Astrocyte of the spinal cord (primary cell): ENCODE measurements around the gene TMEM185B.

Experiments
- DNase-seq: peaks from one replicate; pipeline ENCODE4 v3.0.0; 2011; ENCODE audit warnings: low read depth, low spot score
- H3K4me3 ChIP-seq: 2 replicates; pipeline ENCODE4 v1.5.1; 2011; ENCODE audit warnings: low read depth, mild to moderate bottlenecking, low read length, moderate library complexity
- in situ Hi-C: cut with HindIII; loops from 2 replicates; pipeline ENCODE4 v1.10.0; 2017; ENCODE audit warnings: low sequenced_read_pairs
- TF ChIP-seq, protein P1 (sequence below): IDR thresholded peaks from 2 replicates; pipeline ENCODE4 v1.5.1; 2012; ENCODE audit warnings: low read depth, mild to moderate bottlenecking, low read length, inconsistent platforms

Gene TMEM185B

DNA sequence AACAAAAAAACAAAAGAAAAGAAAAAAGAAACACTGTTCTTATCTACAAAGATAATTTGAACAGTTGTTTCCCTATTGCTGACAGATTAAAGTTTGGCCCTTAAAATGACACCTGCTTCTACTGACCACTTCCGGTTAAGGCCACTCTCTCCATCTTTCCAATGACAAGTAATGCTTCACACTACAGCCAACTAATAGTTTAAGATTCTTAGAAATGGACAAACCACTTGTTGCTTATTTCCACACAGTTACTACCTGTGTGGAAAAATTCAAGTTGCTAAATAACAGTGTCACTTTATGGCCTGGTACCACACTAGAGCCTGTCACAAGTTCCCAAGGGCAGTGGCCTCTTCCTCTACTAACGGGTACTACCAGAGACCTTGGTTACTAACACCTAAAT is 2.4 kb downstream of the TMEM185B start:
- TF ChIP-seq, protein P1, sequence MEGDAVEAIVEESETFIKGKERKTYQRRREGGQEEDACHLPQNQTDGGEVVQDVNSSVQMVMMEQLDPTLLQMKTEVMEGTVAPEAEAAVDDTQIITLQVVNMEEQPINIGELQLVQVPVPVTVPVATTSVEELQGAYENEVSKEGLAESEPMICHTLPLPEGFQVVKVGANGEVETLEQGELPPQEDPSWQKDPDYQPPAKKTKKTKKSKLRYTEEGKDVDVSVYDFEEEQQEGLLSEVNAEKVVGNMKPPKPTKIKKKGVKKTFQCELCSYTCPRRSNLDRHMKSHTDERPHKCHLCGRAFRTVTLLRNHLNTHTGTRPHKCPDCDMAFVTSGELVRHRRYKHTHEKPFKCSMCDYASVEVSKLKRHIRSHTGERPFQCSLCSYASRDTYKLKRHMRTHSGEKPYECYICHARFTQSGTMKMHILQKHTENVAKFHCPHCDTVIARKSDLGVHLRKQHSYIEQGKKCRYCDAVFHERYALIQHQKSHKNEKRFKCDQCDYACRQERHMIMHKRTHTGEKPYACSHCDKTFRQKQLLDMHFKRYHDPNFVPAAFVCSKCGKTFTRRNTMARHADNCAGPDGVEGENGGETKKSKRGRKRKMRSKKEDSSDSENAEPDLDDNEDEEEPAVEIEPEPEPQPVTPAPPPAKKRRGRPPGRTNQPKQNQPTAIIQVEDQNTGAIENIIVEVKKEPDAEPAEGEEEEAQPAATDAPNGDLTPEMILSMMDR = no peak
- in situ Hi-C loops = no loop called here
- no peak overlapping the region for H3K4me3 ChIP-seq
- DNase-seq = no peak

DNA sequence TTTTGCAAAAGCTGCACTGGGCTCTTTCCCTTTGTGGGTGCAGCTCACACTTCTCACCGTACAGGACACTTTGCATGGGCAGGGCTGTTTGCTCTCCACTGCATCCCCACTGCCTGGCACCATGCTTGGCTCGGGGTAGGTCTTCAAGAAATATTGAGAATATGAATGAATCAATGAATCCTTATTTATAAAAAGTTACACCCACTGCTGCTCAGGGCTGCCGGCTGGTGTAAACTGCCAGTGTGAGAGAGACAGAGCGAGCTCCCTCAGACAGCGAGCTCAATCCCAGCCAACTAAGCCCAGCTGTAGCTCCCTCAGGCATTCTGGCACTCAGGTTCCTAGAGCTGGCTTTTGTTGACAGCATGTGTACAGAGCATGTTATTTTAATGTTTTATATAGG is 3.4 kb downstream of the TMEM185B start:
- DNase-seq = no peak
- in situ Hi-C loops = no loop called here
- H3K4me3 ChIP-seq = no peak overlapping the region
- TF ChIP-seq, protein P1 = no peak

DNA sequence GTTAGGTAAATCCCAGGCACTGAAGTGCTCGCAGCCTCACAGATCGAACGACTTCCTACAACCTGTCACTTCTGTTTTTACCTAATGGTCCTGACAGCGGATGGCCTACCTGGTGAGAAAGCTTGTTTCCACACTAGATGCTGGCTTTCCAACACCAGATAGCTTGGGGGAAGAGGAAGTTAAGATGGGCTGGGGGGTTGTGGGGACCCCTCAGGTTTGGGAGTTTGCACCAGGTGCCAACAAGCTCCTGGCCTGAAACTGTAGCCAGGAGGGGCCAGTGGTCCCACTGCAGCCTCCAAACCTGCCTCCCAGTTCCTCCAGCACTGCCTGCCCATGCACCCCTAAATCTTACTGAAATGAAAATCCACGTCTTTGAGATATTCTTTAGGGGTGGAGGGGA is 3.9 kb downstream of the TMEM185B start:
- no peak for DNase-seq
- in situ Hi-C loops = no loop called here
- TF ChIP-seq, protein P1 = no peak
- no peak overlapping the region for H3K4me3 ChIP-seq

DNA sequence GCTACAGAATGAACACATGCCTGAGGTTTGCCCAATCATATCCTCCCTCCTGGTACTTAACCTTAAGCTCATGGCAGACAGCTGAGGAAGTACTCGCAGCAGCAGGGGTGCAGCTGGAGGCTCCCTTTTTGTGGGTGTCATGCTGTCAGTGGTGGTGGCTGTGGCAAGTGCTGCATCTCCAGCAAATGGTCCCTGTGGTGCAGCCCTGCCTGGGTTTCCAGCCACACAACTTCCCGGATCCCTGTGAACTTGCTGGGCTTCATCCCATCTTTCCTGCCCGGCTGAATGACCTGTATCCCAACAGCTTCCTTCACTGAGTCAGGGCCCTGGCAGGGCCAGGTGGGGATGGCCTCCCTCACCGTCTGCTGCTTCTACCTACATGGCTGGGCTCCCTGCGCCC is 5.0 kb downstream of the TMEM185B start:
- H3K4me3 ChIP-seq = no peak overlapping the region
- TF ChIP-seq, protein P1 = no peak
- in situ Hi-C loops = no loop called here
- DNase-seq = no peak

DNA sequence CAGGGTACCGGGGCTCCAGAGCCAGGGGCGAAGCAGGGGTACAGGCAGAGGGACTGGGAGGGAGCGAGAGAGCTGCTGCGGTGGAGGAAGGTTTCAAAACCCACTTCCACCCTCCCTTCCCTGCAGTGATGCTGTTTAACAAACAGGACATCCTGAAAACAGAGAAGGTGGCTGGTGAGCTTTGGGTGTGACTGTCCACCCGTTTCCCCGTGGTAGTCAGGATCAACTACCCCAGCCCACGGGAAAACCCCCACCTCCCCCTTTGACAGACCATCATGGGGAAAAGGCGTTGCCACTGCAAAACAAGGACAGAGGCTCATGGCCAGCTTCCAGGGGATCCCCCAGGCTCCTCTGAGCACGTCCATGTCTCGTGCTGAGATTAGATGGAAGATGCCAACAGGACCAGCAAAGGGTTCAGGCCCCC is 12.9 kb downstream of the TMEM185B start:
- H3K4me3 ChIP-seq = no peak overlapping the region
- TF ChIP-seq, protein P1 = no peak
- in situ Hi-C loops = no loop called here
- DNase-seq = no peak

DNA sequence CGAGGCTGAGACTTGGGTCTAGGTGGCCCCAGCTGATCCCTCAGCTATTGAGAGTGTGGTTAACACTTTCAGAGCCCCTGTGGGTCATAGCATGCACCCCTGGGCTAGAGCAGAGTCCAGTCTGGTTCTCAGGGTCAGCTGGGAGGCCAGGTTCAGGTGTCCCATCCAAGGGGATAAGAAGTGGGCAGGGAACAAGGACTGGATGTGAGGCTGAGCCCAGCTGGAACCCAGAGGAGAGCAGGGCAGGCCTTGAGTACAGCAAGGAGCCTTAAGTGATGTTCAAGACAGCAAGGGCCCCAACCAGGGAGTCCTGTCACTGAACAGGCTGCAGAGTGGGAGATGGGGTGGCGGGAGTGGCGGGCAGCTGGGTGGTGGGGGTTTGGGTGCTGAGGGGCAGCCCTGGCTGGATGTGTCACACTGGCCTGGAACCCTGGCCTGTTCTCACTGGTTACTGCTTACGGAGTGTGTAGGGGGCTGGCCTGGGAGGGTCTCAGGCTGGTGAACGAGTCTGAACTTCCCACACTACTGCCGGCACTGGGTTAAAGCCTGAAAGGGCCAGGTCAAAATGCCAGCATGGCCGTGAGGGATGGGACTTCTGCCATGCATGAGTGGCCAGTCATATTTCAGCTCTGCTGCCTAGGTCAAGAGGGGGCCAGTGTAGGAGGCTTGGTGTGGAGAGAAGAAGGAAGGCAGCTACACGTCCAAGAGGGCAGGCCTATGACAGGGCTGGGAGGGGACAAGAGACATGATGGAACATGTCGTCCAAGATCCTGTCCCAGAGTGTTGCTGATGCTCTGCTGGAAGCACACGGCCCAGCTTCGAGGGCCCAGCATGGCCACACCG is 13.6 kb downstream of the TMEM185B start:
- no peak for DNase-seq
- H3K4me3 ChIP-seq = no peak overlapping the region
- TF ChIP-seq, protein P1 = no peak
- in situ Hi-C loops = no loop called here
